COLO668 (cell line): Measurements from ENCODE around the gene ZNF41.
"Not testable (repeated sequence)": the region's sequence is repeated elsewhere in the genome, so short reads cannot be mapped to it uniquely, and the experiment has no call there.

Experiments used
- DNase-seq: peaks from one replicate; lab custom pipeline; 2025; ENCODE audit not compliant: unreplicated experiment; lab: John Stamatoyannopoulos, UW

Gene ZNF41

GRCh38 chrX:47482512-47483305 lies at the start of gene ZNF41:
Gene ZNF41 (minus strand): TSS chrX:47483222. CDS start chrX:47467481, 15,741 bp downstream.
- peak; percentile 89 for DNase-seq

- no peak for DNase-seq
Measured at GRCh38 chrX:47530049-47530448, 47.0 kb upstream of the ZNF41 start.

- DNase-seq, result no peak
Measured at GRCh38 chrX:47529548-47529947, 46.5 kb upstream of the ZNF41 start.

GRCh38 chrX:47523713-47524166 lies 40.7 kb upstream of the ZNF41 start:
- no peak for DNase-seq

GRCh38 chrX:47523297-47523696 lies 40.3 kb upstream of the ZNF41 start:
- peak; percentile 78 for DNase-seq

GRCh38 chrX:47518144-47518543 lies 35.1 kb upstream of the ZNF41 start:
- no peak for DNase-seq

GRCh38 chrX:47515941-47516665 lies 33.1 kb upstream of the ZNF41 start:
- DNase-seq, result no peak

- no peak for DNase-seq
Measured at GRCh38 chrX:47514533-47515235, 31.7 kb upstream of the ZNF41 start.

GRCh38 chrX:47513034-47513965 lies 30.3 kb upstream of the ZNF41 start:
- not testable (repeated sequence) for DNase-seq

- DNase-seq, result not testable (repeated sequence)
Measured at GRCh38 chrX:47512383-47512782, 29.4 kb upstream of the ZNF41 start.

GRCh38 chrX:47507153-47507867 lies 24.3 kb upstream of the ZNF41 start:
- no peak for DNase-seq

- DNase-seq, result no peak
Measured at GRCh38 chrX:47503151-47503550, 20.1 kb upstream of the ZNF41 start.

- peak; percentile 33 for DNase-seq
Measured at GRCh38 chrX:47502316-47503125, 19.5 kb upstream of the ZNF41 start.

- DNase-seq, result no peak
Measured at GRCh38 chrX:47501226-47502074, 18.4 kb upstream of the ZNF41 start.

GRCh38 chrX:47500554-47500953 lies 17.5 kb upstream of the ZNF41 start:
- no peak for DNase-seq

- no peak for DNase-seq
Measured at GRCh38 chrX:47499293-47499692, 16.3 kb upstream of the ZNF41 start.

- DNase-seq, result no peak
Measured at GRCh38 chrX:47498411-47498810, 15.4 kb upstream of the ZNF41 start.

- no peak for DNase-seq
Measured at GRCh38 chrX:47497271-47497888, 14.4 kb upstream of the ZNF41 start.
